Liver (tissue), 3 donors: ENCODE data around the gene RBM20.

Experiments
- CTCF ChIP-seq: fragments of 150-350 bp; IDR thresholded peaks from 2 replicates; pipeline ENCODE4 v1.5.1; 2017; ENCODE audit warnings: improper control_type of control experiment, low read depth, low read length; ENCODE audit not compliant: missing input control
- RXRA ChIP-seq, 2 donors: IDR thresholded peaks; 2 replicates each; pipeline ENCODE4 v1.6.1; 2017 to 2018; ENCODE audit warnings: antibody characterized with exemption in 2 of 2, mild to moderate bottlenecking in 1 of 2
- SP1 ChIP-seq: IDR thresholded peaks from 2 replicates; pipeline ENCODE4 v1.6.1; 2018; ENCODE audit warnings: antibody characterized with exemption, mild to moderate bottlenecking
- YY1 ChIP-seq: IDR thresholded peaks from 2 replicates; pipeline ENCODE4 v1.6.1; 2016; ENCODE audit warnings: antibody characterized with exemption, mild to moderate bottlenecking
- TF ChIP-seq, protein P1 (sequence below): IDR thresholded peaks from 2 replicates; pipeline ENCODE4 v1.6.1; 2016; ENCODE audit warnings: antibody characterized with exemption
- TF ChIP-seq, protein P2 (sequence below): IDR thresholded peaks from 2 replicates; pipeline ENCODE4 v1.6.1; 2016; ENCODE audit warnings: antibody characterized with exemption, mild to moderate bottlenecking
- donor health status: healthy.
- donor health status: healthy.

- no peak for TF ChIP-seq CTCF
- no peak for TF ChIP-seq YY1
- TF ChIP-seq SP1: no peak
- TF ChIP-seq, protein P1, sequence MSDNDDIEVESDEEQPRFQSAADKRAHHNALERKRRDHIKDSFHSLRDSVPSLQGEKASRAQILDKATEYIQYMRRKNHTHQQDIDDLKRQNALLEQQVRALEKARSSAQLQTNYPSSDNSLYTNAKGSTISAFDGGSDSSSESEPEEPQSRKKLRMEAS: no peak
- TF ChIP-seq, protein P2, sequence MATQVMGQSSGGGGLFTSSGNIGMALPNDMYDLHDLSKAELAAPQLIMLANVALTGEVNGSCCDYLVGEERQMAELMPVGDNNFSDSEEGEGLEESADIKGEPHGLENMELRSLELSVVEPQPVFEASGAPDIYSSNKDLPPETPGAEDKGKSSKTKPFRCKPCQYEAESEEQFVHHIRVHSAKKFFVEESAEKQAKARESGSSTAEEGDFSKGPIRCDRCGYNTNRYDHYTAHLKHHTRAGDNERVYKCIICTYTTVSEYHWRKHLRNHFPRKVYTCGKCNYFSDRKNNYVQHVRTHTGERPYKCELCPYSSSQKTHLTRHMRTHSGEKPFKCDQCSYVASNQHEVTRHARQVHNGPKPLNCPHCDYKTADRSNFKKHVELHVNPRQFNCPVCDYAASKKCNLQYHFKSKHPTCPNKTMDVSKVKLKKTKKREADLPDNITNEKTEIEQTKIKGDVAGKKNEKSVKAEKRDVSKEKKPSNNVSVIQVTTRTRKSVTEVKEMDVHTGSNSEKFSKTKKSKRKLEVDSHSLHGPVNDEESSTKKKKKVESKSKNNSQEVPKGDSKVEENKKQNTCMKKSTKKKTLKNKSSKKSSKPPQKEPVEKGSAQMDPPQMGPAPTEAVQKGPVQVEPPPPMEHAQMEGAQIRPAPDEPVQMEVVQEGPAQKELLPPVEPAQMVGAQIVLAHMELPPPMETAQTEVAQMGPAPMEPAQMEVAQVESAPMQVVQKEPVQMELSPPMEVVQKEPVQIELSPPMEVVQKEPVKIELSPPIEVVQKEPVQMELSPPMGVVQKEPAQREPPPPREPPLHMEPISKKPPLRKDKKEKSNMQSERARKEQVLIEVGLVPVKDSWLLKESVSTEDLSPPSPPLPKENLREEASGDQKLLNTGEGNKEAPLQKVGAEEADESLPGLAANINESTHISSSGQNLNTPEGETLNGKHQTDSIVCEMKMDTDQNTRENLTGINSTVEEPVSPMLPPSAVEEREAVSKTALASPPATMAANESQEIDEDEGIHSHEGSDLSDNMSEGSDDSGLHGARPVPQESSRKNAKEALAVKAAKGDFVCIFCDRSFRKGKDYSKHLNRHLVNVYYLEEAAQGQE: no peak
- no peak for TF ChIP-seq RXRA (IDR thresholded peaks at IDR 0.05)
Measured at GRCh38 chr10:110824660-110825059, 180.5 kb downstream of the RBM20 start.
